Trophoblast cell (in vitro differentiated cells and primary cell): ENCODE data around the gene BATF.

Source experiments
- DNase-seq, 2 donors: peaks; one replicate each; pipeline ENCODE4 v3.0.0-alpha.2; 2016
- H2AFZ ChIP-seq: 2 replicates; pipeline ENCODE4 v1.6.1; 2013; ENCODE audit warnings: low read length, moderate library complexity, mild to moderate bottlenecking; ENCODE audit not compliant: insufficient read depth, poor library complexity
- H2AK5ac ChIP-seq: 2 replicates; pipeline ENCODE4 v1.6.1; 2013; ENCODE audit warnings: mild to moderate bottlenecking, low read length
- H2BK120ac ChIP-seq: 2 replicates; pipeline ENCODE4 v1.6.1; 2013; ENCODE audit warnings: low read length, mild to moderate bottlenecking, moderate library complexity; ENCODE audit not compliant: insufficient read depth, poor library complexity
- H2BK12ac ChIP-seq: 2 replicates; pipeline ENCODE4 v1.6.1; 2013; ENCODE audit warnings: mild to moderate bottlenecking, low read length, moderate library complexity
- H2BK5ac ChIP-seq: 2 replicates; pipeline ENCODE4 v1.6.1; 2013; ENCODE audit warnings: low read length, low read depth, moderate library complexity, mild to moderate bottlenecking; ENCODE audit not compliant: poor library complexity
- H3K14ac ChIP-seq: 2 replicates; pipeline ENCODE4 v1.6.1; 2013; ENCODE audit warnings: mild to moderate bottlenecking, low read length
- H3K18ac ChIP-seq: 2 replicates; pipeline ENCODE4 v1.6.1; 2013; ENCODE audit warnings: mild to moderate bottlenecking, low read length
- H3K23ac ChIP-seq: 2 replicates; pipeline ENCODE4 v1.6.1; 2013; ENCODE audit warnings: low read length
- H3K27ac ChIP-seq: 2 replicates; pipeline ENCODE4 v1.5.1; 2013; ENCODE audit warnings: low read depth, mild to moderate bottlenecking, inconsistent platforms, low read length, moderate library complexity
- H3K27me3 ChIP-seq: 2 replicates; pipeline ENCODE4 v1.6.1; 2013; ENCODE audit warnings: inconsistent platforms, mild to moderate bottlenecking, low read length, moderate library complexity; ENCODE audit not compliant: insufficient read depth
- H3K36me3 ChIP-seq, 2 experiments: 1 replicate in 1 of 2; 2 replicates in 1 of 2; pipeline ENCODE4 v1.6.1; 2013; ENCODE audit warnings: low read length in 2 of 2, mild to moderate bottlenecking in 2 of 2, moderate library complexity in 1 of 2; ENCODE audit not compliant: insufficient read depth in 2 of 2, control insufficient read depth in 1 of 2
- H3K4ac ChIP-seq: 2 replicates; pipeline ENCODE4 v1.6.1; 2013; ENCODE audit warnings: low read depth, mild to moderate bottlenecking, low read length, moderate library complexity
- H3K4me1 ChIP-seq, 2 experiments: 1 replicate in 1 of 2; 2 replicates in 1 of 2; pipeline ENCODE4 v1.6.1; 2013; ENCODE audit warnings: low read length in 2 of 2, mild to moderate bottlenecking in 2 of 2, moderate library complexity in 1 of 2; ENCODE audit not compliant: insufficient read depth in 2 of 2, control insufficient read depth in 1 of 2
- H3K4me2 ChIP-seq: 2 replicates; pipeline ENCODE4 v1.6.1; 2013; ENCODE audit warnings: inconsistent platforms, mild to moderate bottlenecking, low read length, moderate library complexity
- H3K4me3 ChIP-seq: 2 replicates; pipeline ENCODE4 v1.5.1; 2013; ENCODE audit warnings: mild to moderate bottlenecking, low read depth, low read length, inconsistent platforms
- H3K79me1 ChIP-seq: one replicate; pipeline ENCODE4 v1.6.1; 2013; ENCODE audit warnings: low read length
- H3K79me2 ChIP-seq: 2 replicates; pipeline ENCODE4 v1.6.1; 2013; ENCODE audit warnings: low read length, mild to moderate bottlenecking; ENCODE audit not compliant: control insufficient read depth, insufficient read depth, poor library complexity
- H3K9ac ChIP-seq: 2 replicates; pipeline ENCODE4 v1.6.1; 2013; ENCODE audit warnings: mild to moderate bottlenecking, low read length
- H3K9me3 ChIP-seq: 2 replicates; pipeline ENCODE4 v1.6.1; 2013; ENCODE audit warnings: low read depth, mild to moderate bottlenecking, control low read depth, inconsistent platforms, low read length; ENCODE audit not compliant: insufficient read depth
- H4K12ac ChIP-seq: 2 replicates; pipeline ENCODE4 v1.6.1; 2013; ENCODE audit warnings: low read depth, mild to moderate bottlenecking, low read length, moderate library complexity
- H4K8ac ChIP-seq: 2 replicates; pipeline ENCODE4 v1.6.1; 2013; ENCODE audit warnings: low read depth, mild to moderate bottlenecking, low read length, moderate library complexity
- H4K91ac ChIP-seq: one replicate; pipeline ENCODE4 v1.6.1; 2013; ENCODE audit warnings: low read depth, mild to moderate bottlenecking, low read length, moderate library complexity
- WGBS: extraction: QIAGEN DNeasy Blood & Tissue Kit; methylation state at CpG from one replicate; pipeline ENCODE4 v1.1.7; 2013; ENCODE audit warnings: missing lambda C conversion rate; ENCODE audit not compliant: insufficient read length, insufficient coverage; ENCODE audit errors: extremely low coverage; 5-methylcytosine and 5-hydroxymethylcytosine counted together

The BATF gene

GRCh38 chr14:75559045-75559444 is 36.8 kb downstream of the BATF start:
- Histone ChIP-seq H2BK5ac (no peak overlapping the region), H4K12ac (no peak overlapping the region), H3K27ac (no peak overlapping the region), H3K9me3 (peaks cover 7% of the 10 kb centered on the region), H4K8ac (no peak overlapping the region), H3K18ac (no peak overlapping the region), H3K27me3 (no peaks in the 10 kb centered on the region), H3K79me1 (peaks cover 10% of the 10 kb centered on the region), H2BK12ac (no peak overlapping the region), H2AK5ac (no peak overlapping the region), H3K14ac (no peak overlapping the region), H2AFZ (no peak overlapping the region), H4K91ac (no peak overlapping the region), H3K23ac (no peak overlapping the region), H3K9ac (no peak overlapping the region), H3K79me2 (no peaks in the 10 kb centered on the region), H2BK120ac (no peak overlapping the region), H3K4me3 (no peak overlapping the region), H3K36me3 (peaks cover 0 to 2% of the 10 kb centered on the region in 2 experiments), H3K4me2 (no peak overlapping the region), H3K4ac (no peak overlapping the region), H3K4me1 (peaks cover 13 to 18% of the 10 kb centered on the region in 2 experiments)
- WGBS, result no CpG with 5 or more reads among the region's 6 CpGs
- no peak for DNase-seq

GRCh38 chr14:75559451-75560222 is 37.4 kb downstream of the BATF start:
- peaks cover 0 to 2% of the 10 kb centered on the region in 2 experiments for H3K36me3 ChIP-seq

GRCh38 chr14:75561013-75561432 is 38.8 kb downstream of the BATF start:
- Histone ChIP-seq H4K8ac (no peak overlapping the region), H3K27me3 (no peaks in the 10 kb centered on the region), H4K91ac (no peak overlapping the region), H3K23ac (no peak overlapping the region), H3K79me1 (peaks cover 2% of the 10 kb centered on the region), H3K4me2 (no peak overlapping the region), H3K4ac (no peak overlapping the region), H3K79me2 (no peaks in the 10 kb centered on the region), H2AFZ (no peak overlapping the region), H3K4me1 (peaks cover 4 to 7% of the 10 kb centered on the region in 2 experiments), H2BK120ac (no peak overlapping the region), H3K36me3 (peaks cover 0 to 2% of the 10 kb centered on the region in 2 experiments), H3K27ac (no peak overlapping the region), H3K14ac (no peak overlapping the region), H3K9me3 (peaks cover 7% of the 10 kb centered on the region), H2AK5ac (no peak overlapping the region), H3K9ac (no peak overlapping the region), H2BK5ac (no peak overlapping the region), H3K4me3 (no peak overlapping the region), H3K18ac (no peak overlapping the region), H2BK12ac (no peak overlapping the region), H4K12ac (no peak overlapping the region)
- peak; percentile 84 to 94 for DNase-seq
- no CpG with 5 or more reads among the region's 6 CpGs for WGBS

More at GRCh38 chr14:75559451-75560222, 37.4 kb downstream of the BATF start:
- Histone ChIP-seq H3K4me2 (no peak overlapping the region), H3K4me1 (peaks cover 10 to 14% of the 10 kb centered on the region in 2 experiments), H4K8ac (no peak overlapping the region), H2BK120ac (peak overlapping the region; percentile 8), H4K12ac (no peak overlapping the region), H3K23ac (no peak overlapping the region), H3K27me3 (no peaks in the 10 kb centered on the region), H3K18ac (no peak overlapping the region), H2AK5ac (no peak overlapping the region), H3K9ac (no peak overlapping the region), H3K14ac (no peak overlapping the region), H3K27ac (no peak overlapping the region), H3K4ac (no peak overlapping the region), H4K91ac (no peak overlapping the region), H2BK5ac (no peak overlapping the region), H3K4me3 (no peak overlapping the region), H2BK12ac (no peak overlapping the region), H2AFZ (no peak overlapping the region), H3K79me2 (no peaks in the 10 kb centered on the region), H3K79me1 (peaks cover 6% of the 10 kb centered on the region), H3K9me3 (peaks cover 7% of the 10 kb centered on the region)
- no CpG with 5 or more reads among the region's 6 CpGs for WGBS
- peak in 1 of 2 donors; percentile 59 for DNase-seq

GRCh38 chr14:75562089-75562488 is 39.8 kb downstream of the BATF start:
- no peaks in the 10 kb centered on the region for H3K79me2 ChIP-seq
- no peak overlapping the region for H3K23ac ChIP-seq

More at GRCh38 chr14:75562089-75562488, 39.8 kb downstream of the BATF start:
- H3K4me1 ChIP-seq, result peaks cover 4 to 7% of the 10 kb centered on the region in 2 experiments
- H3K18ac ChIP-seq, result no peak overlapping the region
- no peak overlapping the region for H3K14ac ChIP-seq
- H3K4ac ChIP-seq, result no peak overlapping the region
- whole genome bisulfite sequencing, result no CpG with 5 or more reads among the region's 7 CpGs
- H3K4me3 ChIP-seq, result no peak overlapping the region
- no peak overlapping the region for H2AFZ ChIP-seq
- H4K91ac ChIP-seq, result no peak overlapping the region
- peaks cover 2% of the 10 kb centered on the region for H3K79me1 ChIP-seq
- H3K27me3 ChIP-seq, result no peaks in the 10 kb centered on the region
- DNase-seq, result no peak
- H4K8ac ChIP-seq, result no peak overlapping the region
- H3K36me3 ChIP-seq, result peaks cover 0 to 2% of the 10 kb centered on the region in 2 experiments
- H2BK12ac ChIP-seq, result peak overlapping the region; percentile 46
- H3K9me3 ChIP-seq, result peaks cover 7% of the 10 kb centered on the region
- H3K4me2 ChIP-seq, result no peak overlapping the region
- no peak overlapping the region for H4K12ac ChIP-seq
- no peak overlapping the region for H2AK5ac ChIP-seq
- H2BK120ac ChIP-seq, result no peak overlapping the region
- no peak overlapping the region for H2BK5ac ChIP-seq
- no peak overlapping the region for H3K27ac ChIP-seq
- H3K9ac ChIP-seq, result no peak overlapping the region
